Ishikawa (cell line): Measurements from ENCODE around the gene SPATA6L.

Experiments
- CEBPB ChIP-seq: IDR thresholded peaks from 2 replicates; pipeline ENCODE4 v1.6.1; 2012
- CREB1 ChIP-seq: IDR thresholded peaks from 2 replicates; pipeline ENCODE4 v1.6.1; 2012; ENCODE audit warnings: low read depth
- EGR1 ChIP-seq: IDR thresholded peaks from 2 replicates; pipeline ENCODE4 v1.6.1; 2012
- EP300 ChIP-seq: IDR thresholded peaks from 2 replicates; pipeline ENCODE4 v1.6.1; 2012; ENCODE audit warnings: borderline replicate concordance
- FOXM1 ChIP-seq: IDR thresholded peaks from 2 replicates; pipeline ENCODE4 v1.6.1; 2012; ENCODE audit warnings: low read depth, borderline replicate concordance
- NFIC ChIP-seq: IDR thresholded peaks from 2 replicates; pipeline ENCODE4 v1.6.1; 2012
- RAD21 ChIP-seq: IDR thresholded peaks from 2 replicates; pipeline ENCODE4 v1.6.1; 2012; ENCODE audit warnings: low read depth
- REST ChIP-seq: IDR thresholded peaks from 2 replicates; pipeline ENCODE4 v1.6.1; 2012; ENCODE audit warnings: low read depth, mild to moderate bottlenecking
- TAF1 ChIP-seq: IDR thresholded peaks from 2 replicates; pipeline ENCODE4 v1.6.1; 2012; ENCODE audit warnings: low read depth, mild to moderate bottlenecking
- TCF12 ChIP-seq: IDR thresholded peaks from 2 replicates; pipeline ENCODE4 v1.6.1; 2012; ENCODE audit warnings: low read depth
- TEAD4 ChIP-seq: IDR thresholded peaks from 2 replicates; pipeline ENCODE4 v1.6.1; 2012
- USF1 ChIP-seq: IDR thresholded peaks from 2 replicates; pipeline ENCODE4 v1.6.1; 2012
- YY1 ChIP-seq: IDR thresholded peaks from 2 replicates; pipeline ENCODE4 v1.6.1; 2012; ENCODE audit warnings: low read depth
- ZBTB7A ChIP-seq: IDR thresholded peaks from 2 replicates; pipeline ENCODE4 v1.6.1; 2012; ENCODE audit warnings: low read depth
- TF ChIP-seq, protein P1 (sequence below): IDR thresholded peaks from 2 replicates; pipeline ENCODE4 v1.6.1; 2012

The SPATA6L gene

GRCh38 chr9:4618700-4619099 is 47.6 kb downstream of the SPATA6L start:
- TF ChIP-seq YY1 (no peak), CREB1 (no peak), TCF12 (no peak), NFIC (no peak), TEAD4 (no peak), EP300 (no peak), ZBTB7A (no peak), FOXM1 (no peak), CEBPB (no peak), USF1 (no peak), RAD21 (no peak), EGR1 (no peak)
- TF ChIP-seq, protein P1, sequence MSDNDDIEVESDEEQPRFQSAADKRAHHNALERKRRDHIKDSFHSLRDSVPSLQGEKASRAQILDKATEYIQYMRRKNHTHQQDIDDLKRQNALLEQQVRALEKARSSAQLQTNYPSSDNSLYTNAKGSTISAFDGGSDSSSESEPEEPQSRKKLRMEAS: no peak

DNA sequence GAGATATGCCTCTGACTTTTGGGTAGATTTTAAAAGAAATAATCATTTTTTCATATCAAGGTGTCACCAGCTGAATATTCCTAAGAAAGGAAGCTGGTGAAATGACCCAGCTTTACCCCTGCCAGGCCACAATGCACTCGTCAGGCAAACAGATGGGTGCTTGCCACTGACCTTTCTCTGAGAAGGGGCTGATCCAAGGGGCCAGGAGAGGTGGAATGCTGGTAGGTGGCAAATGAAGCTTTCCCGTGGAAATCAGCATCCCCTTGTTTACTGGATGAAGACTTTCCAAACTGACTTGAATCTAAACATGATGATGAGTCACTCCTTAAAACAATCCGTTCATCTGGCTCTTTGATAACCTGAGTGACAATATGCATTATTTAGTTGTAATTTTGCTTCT is 48.5 kb downstream of the SPATA6L start:
- TF ChIP-seq EP300: no peak
- no peak for TF ChIP-seq REST
- no peak for TF ChIP-seq EGR1
- no peak for TF ChIP-seq TEAD4
- TF ChIP-seq CREB1: no peak
- no peak for TF ChIP-seq TCF12
- no peak for TF ChIP-seq NFIC
- no peak for TF ChIP-seq ZBTB7A
- no peak for TF ChIP-seq USF1

DNA sequence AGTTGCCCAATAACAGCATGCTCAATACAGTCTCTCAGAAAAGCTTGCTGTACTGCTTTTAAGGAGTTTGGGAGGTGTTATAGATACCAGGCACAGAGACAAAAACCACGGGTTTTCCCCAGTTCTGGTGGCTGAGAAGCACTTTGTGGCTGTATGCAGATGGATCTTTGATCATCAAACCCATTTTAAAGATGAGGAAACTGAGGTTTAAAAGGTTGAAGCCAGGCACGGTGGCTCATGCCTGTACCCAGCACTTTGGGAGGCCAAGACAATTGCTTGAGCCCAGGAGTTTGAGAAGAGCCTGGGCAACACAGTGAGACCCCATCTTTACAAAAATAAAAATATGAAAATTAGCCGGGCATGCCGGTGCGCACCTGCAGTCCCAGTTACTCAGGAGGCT is 50.5 kb downstream of the SPATA6L start:
- no peak for TF ChIP-seq CREB1
- no peak for TF ChIP-seq NFIC
- TF ChIP-seq CEBPB: no peak
- no peak for TF ChIP-seq RAD21
- TF ChIP-seq YY1: no peak
- TF ChIP-seq REST: no peak
- no peak for TF ChIP-seq FOXM1
- no peak for TF ChIP-seq EP300
- TF ChIP-seq ZBTB7A: no peak
- TF ChIP-seq TAF1: no peak
- TF ChIP-seq USF1: no peak
- TF ChIP-seq EGR1: no peak
- TF ChIP-seq, protein P1: no peak
- TF ChIP-seq TEAD4: no peak
- TF ChIP-seq TCF12: no peak

GRCh38 chr9:4615251-4615650 is 51.0 kb downstream of the SPATA6L start:
- TF ChIP-seq USF1 (no peak), CEBPB (no peak), FOXM1 (no peak), EGR1 (no peak), CREB1 (no peak), YY1 (no peak), TAF1 (no peak), EP300 (no peak), TEAD4 (no peak), ZBTB7A (no peak), RAD21 (no peak), TCF12 (no peak), REST (no peak)
- TF ChIP-seq, protein P1: no peak
